ENCODE results near the gene RAB18.

- TF ChIP-seq CTCF (IDR thresholded peaks at IDR 0.05; ENCODE audit: low read depth, low read length) (no peak), EZH2phosphoT487 (IDR thresholded peaks at IDR 0.05; ENCODE audit: low read depth) (no peak)
These were observed 21.7 kb downstream of the RAB18 start for GRCh38 chr10:27525819-27526218.

Data from OCI-LY3 (cell line).